ENCODE results near the gene IGFALS. TPM values are rescaled to one million over a fixed set of nuclear protein-coding genes. Genes with fewer than 3 reads are reported as not detected.

The IGFALS gene
- total RNA-seq, 1 donor = not detected

GRCh38 chr16:1764971-1765370, 28.5 kb downstream of the IGFALS start:
- no peak for TF ChIP-seq CTCF (IDR thresholded peaks at IDR 0.05; ENCODE audit: insufficient read depth, low read depth, low read length)
- DNase-seq (ENCODE audit: low read depth) = no peak
- no peak overlapping the region for H3K4me3 ChIP-seq (ENCODE audit: low read depth, low read length)

GRCh38 chr16:1763521-1764511, 29.7 kb downstream of the IGFALS start:
- TF ChIP-seq CTCF (IDR thresholded peaks at IDR 0.05; ENCODE audit: insufficient read depth, low read depth, low read length) = peak; percentile 38
- DNase-seq (ENCODE audit: low read depth) = peak; percentile 12
- no peak overlapping the region for H3K4me3 ChIP-seq (ENCODE audit: low read depth, low read length)

GRCh38 chr16:1762879-1763520, 30.5 kb downstream of the IGFALS start:
- no peak for TF ChIP-seq CTCF (IDR thresholded peaks at IDR 0.05; ENCODE audit: insufficient read depth, low read depth, low read length)
- no peak for DNase-seq (ENCODE audit: low read depth)

GRCh38 chr16:1762196-1762878, 31.2 kb downstream of the IGFALS start:
- TF ChIP-seq CTCF (IDR thresholded peaks at IDR 0.05; ENCODE audit: insufficient read depth, low read depth, low read length) = no peak
- DNase-seq (ENCODE audit: low read depth) = no peak
- no peak overlapping the region for H3K4me3 ChIP-seq (ENCODE audit: low read depth, low read length)

More at GRCh38 chr16:1762879-1763520, 30.5 kb downstream of the IGFALS start:
- H3K4me3 ChIP-seq (ENCODE audit: low read depth, low read length) = no peak overlapping the region

- DNase-seq (ENCODE audit: low read depth) = no peak
- no peak overlapping the region for H3K4me3 ChIP-seq (ENCODE audit: low read depth, low read length)
- TF ChIP-seq CTCF (IDR thresholded peaks at IDR 0.05; ENCODE audit: insufficient read depth, low read depth, low read length) = no peak
Measured at GRCh38 chr16:1761751-1762150, 31.8 kb downstream of the IGFALS start.

GRCh38 chr16:1760911-1761310, 32.6 kb downstream of the IGFALS start:
- no peak for DNase-seq (ENCODE audit: low read depth)
- no peak for TF ChIP-seq CTCF (IDR thresholded peaks at IDR 0.05; ENCODE audit: insufficient read depth, low read depth, low read length)
- H3K4me3 ChIP-seq (ENCODE audit: low read depth, low read length) = no peak overlapping the region

Data from fibroblast of villous mesenchyme (primary cell).